CD4-positive, CD25-positive, alpha-beta regulatory T cell (primary cell): ENCODE measurements around the gene DIO3. TPM values are rescaled to one million over a fixed set of nuclear protein-coding genes. Genes with fewer than 3 reads are reported as not detected.

Experiments
- ATAC-seq, 2 donors: fragments of 150-1000 bp; cut with Tn5 transposase; one replicate each; pipeline ENCODE4 v1.10.0; 2021; ENCODE audit warnings: low read depth in 2 of 2, moderate number of reproducible peaks in 2 of 2, moderate library complexity in 1 of 2
- DNase-seq, 3 donors: peaks; one replicate each; pipeline versions ENCODE4 v3.0.0 to v3.0.0-alpha.2; 2012 to 2022; ENCODE audit warnings: mixed read lengths in 1 of 3
- H3K27ac ChIP-seq: one replicate; pipeline ENCODE4 v1.7.0; 2013; ENCODE audit warnings: mild to moderate bottlenecking, low read length; ENCODE audit not compliant: insufficient read depth, poor library complexity, severe bottlenecking
- H3K27me3 ChIP-seq: one replicate; pipeline ENCODE4 v1.7.0; 2013; ENCODE audit warnings: low read length; ENCODE audit not compliant: control insufficient read depth, insufficient read depth
- H3K36me3 ChIP-seq: one replicate; pipeline ENCODE4 v1.7.0; 2013; ENCODE audit warnings: mild to moderate bottlenecking, low read length, moderate library complexity; ENCODE audit not compliant: control insufficient read depth, insufficient read depth
- H3K4me1 ChIP-seq: 2 replicates; pipeline ENCODE4 v1.7.0; 2013; ENCODE audit warnings: mild to moderate bottlenecking, low read length; ENCODE audit not compliant: insufficient read depth, control insufficient read depth, poor library complexity, severe bottlenecking
- H3K4me3 ChIP-seq: one replicate; pipeline ENCODE4 v1.7.0; 2013; ENCODE audit warnings: low read depth, mild to moderate bottlenecking, low read length, moderate library complexity
- H3K9me3 ChIP-seq, 2 experiments: 1 replicate in 1 of 2; 2 replicates in 1 of 2; pipeline ENCODE4 v1.7.0; 2013; ENCODE audit warnings: low read length in 2 of 2, mild to moderate bottlenecking in 1 of 2, moderate library complexity in 1 of 2; ENCODE audit not compliant: control insufficient read depth in 2 of 2
- H3K27ac Mint-ChIP-seq, 3 donors: one replicate each; pipeline ENCODE4 v1.8.0; 2020 to 2022; ENCODE audit warnings: mild to moderate bottlenecking in 3 of 3, mixed read lengths in 3 of 3, moderate library complexity in 2 of 3
- H3K27me3 Mint-ChIP-seq: one replicate; pipeline ENCODE4 v1.8.0; 2022; ENCODE audit warnings: mild to moderate bottlenecking, mixed read lengths
- H3K36me3 Mint-ChIP-seq: one replicate; pipeline ENCODE4 v1.8.0; 2020; ENCODE audit warnings: mixed read lengths
- H3K4me1 Mint-ChIP-seq, 4 donors: one replicate each; pipeline ENCODE4 v1.8.0; 2020 to 2022; ENCODE audit warnings: mixed read lengths in 4 of 4, mild to moderate bottlenecking in 1 of 4
- H3K4me3 Mint-ChIP-seq, 4 donors: one replicate each; pipeline ENCODE4 v1.8.0; 2020 to 2022; ENCODE audit warnings: mild to moderate bottlenecking in 4 of 4, mixed read lengths in 4 of 4, moderate library complexity in 3 of 4
- H3K9me3 Mint-ChIP-seq, 7 donors: one replicate each; pipeline ENCODE4 v1.8.0; 2020 to 2022; ENCODE audit warnings: mixed read lengths in 7 of 7, mild to moderate bottlenecking in 3 of 7, moderate library complexity in 2 of 7
- polyA plus RNA-seq, 4 donors: library from polyadenylated mRNA; unstranded; fragments of 300-500 nt; fragmentation: Illumina TruSeq; gene quantifications; one replicate each; pipeline ENCODE4 v1.2.3, GENCODE V29; 2021
- total RNA-seq: library from RNA; stranded (reverse); gene quantifications from one replicate; pipeline ENCODE4 v1.2.3, GENCODE V29; 2022

DIO3 gene
- total and polyA plus RNA-seq, 5 donors from 2014 or later: not detected

- peaks cover 7% of the 10 kb centered on the region for H3K27me3 ChIP-seq
- H3K4me3 ChIP-seq: no peak overlapping the region
- no peaks in the 10 kb centered on the region for H3K9me3 Mint-ChIP-seq
- no peaks in the 10 kb centered on the region for H3K4me1 ChIP-seq
- no peaks in the 10 kb centered on the region for H3K9me3 ChIP-seq
- H3K27ac ChIP-seq: no peak overlapping the region
- no peaks in the 10 kb centered on the region for H3K4me1 Mint-ChIP-seq
- no peaks in the 10 kb centered on the region for H3K36me3 Mint-ChIP-seq
- DNase-seq (no peak), ATAC-seq (no peak)
- peaks cover 33% of the 10 kb centered on the region for H3K27me3 Mint-ChIP-seq
- H3K27ac Mint-ChIP-seq: no peak overlapping the region
- H3K4me3 Mint-ChIP-seq: no peak overlapping the region
- no peaks in the 10 kb centered on the region for H3K36me3 ChIP-seq
Observed at GRCh38 chr14:101604935-101605780, 43.9 kb downstream of the DIO3 start.

GRCh38 chr14:101605836-101606235, 44.5 kb downstream of the DIO3 start:
- peaks cover 10% of the 10 kb centered on the region for H3K27me3 ChIP-seq
- no peaks in the 10 kb centered on the region for H3K36me3 Mint-ChIP-seq
- no peaks in the 10 kb centered on the region for H3K36me3 ChIP-seq
- peaks cover 33% of the 10 kb centered on the region for H3K27me3 Mint-ChIP-seq
- no peaks in the 10 kb centered on the region for H3K9me3 Mint-ChIP-seq
- DNase-seq (no peak), ATAC-seq (no peak)
- H3K4me1 ChIP-seq: no peaks in the 10 kb centered on the region
- no peak overlapping the region for H3K27ac Mint-ChIP-seq
- H3K4me3 Mint-ChIP-seq: no peak overlapping the region
- H3K4me1 Mint-ChIP-seq: no peaks in the 10 kb centered on the region
- H3K9me3 ChIP-seq: no peaks in the 10 kb centered on the region
- no peak overlapping the region for H3K27ac ChIP-seq
- no peak overlapping the region for H3K4me3 ChIP-seq

Other genes starting within 250 kb of the DIO3 start
- gene PPP2R5C, start 200.2 kb downstream of the DIO3 start, total RNA-seq: 650 TPM
- gene PPP2R5C, start 200.2 kb downstream of the DIO3 start, polyA plus RNA-seq: 100 to 1,000 TPM; 244 to 294 (median 270) TPM